Tibial artery (tissue), 4 donors: ENCODE data around the gene JUNB.

Source experiments
- DNase-seq, 2 donors: peaks; one replicate each; pipeline ENCODE4 v3.0.0-alpha.2; 2019
- H3K27ac ChIP-seq, 2 donors: fragments of 200-600 bp; sonication (generic) in 1 of 2; 1 replicate in 1 of 2; 2 replicates in 1 of 2; pipeline ENCODE4 v1.5.1; 2018 to 2019; ENCODE audit warnings: mild to moderate bottlenecking in 1 of 2
- H3K27me3 ChIP-seq, 2 donors: fragments of 200-600 bp; sonication (generic) in 1 of 2; one replicate each; pipeline versions ENCODE4 v1.5.1 to v1.6.0; 2016 to 2019
- H3K36me3 ChIP-seq, 3 donors: fragments of 200-600 bp; sonication (generic) in 2 of 3; one replicate each; pipeline ENCODE4 v1.5.1; 2016 to 2019; ENCODE audit warnings: mild to moderate bottlenecking in 2 of 3
- H3K4me1 ChIP-seq, 4 donors: fragments of 200-600 bp; sonication (generic) in 2 of 4; 1 replicate in 3 of 4; 2 replicates in 1 of 4; pipeline ENCODE4 v1.5.1; 2016 to 2019
- H3K4me3 ChIP-seq, 2 donors: fragments of 200-600 bp; sonication (generic) in 1 of 2; 1 replicate in 1 of 2; 2 replicates in 1 of 2; pipeline ENCODE4 v1.5.1; 2018 to 2019; ENCODE audit warnings: mild to moderate bottlenecking in 2 of 2
- H3K9me3 ChIP-seq, 3 donors: fragments of 200-600 bp; sonication (generic) in 1 of 3; one replicate each; pipeline ENCODE4 v1.5.1; 2016 to 2019
- intact Hi-C: fragments of 100-400 bp; cut with DNase I; formaldehyde crosslinking; loops from one replicate; pipeline ENCODE4 v1.15.0; 2023; ENCODE audit warnings: low total_unique reads
- TF ChIP-seq, protein P1 (sequence below), 2 experiments: fragments of 200-600 bp in 1 of 2; fragments of 450-650 bp in 1 of 2; IDR thresholded peaks; one replicate each; pipeline ENCODE4 v1.5.1; 2017 to 2019; ENCODE audit warnings: antibody characterized with exemption in 2 of 2, mild to moderate bottlenecking in 1 of 2, moderate library complexity in 1 of 2

JUNB gene

DNA sequence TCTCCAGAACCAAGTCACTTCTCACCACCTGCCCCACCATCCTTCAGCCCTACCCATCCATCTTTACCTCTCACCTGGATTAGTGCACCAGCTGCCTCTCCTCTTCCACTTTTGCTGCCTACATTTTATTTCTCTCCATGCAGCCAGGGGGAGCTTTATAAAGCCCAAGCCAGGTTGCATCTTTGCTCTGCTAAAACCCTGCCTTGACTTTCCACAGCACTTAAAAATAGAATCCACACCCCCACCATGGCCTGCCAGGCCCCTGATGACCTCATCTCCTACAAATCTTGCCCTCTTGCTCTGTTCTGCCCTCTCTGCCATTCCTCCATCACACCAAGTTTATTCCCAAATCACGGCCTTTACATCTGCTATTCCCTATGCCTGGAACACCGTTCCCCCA lies 17.7 kb upstream of the JUNB start:
- TF ChIP-seq, protein P1, sequence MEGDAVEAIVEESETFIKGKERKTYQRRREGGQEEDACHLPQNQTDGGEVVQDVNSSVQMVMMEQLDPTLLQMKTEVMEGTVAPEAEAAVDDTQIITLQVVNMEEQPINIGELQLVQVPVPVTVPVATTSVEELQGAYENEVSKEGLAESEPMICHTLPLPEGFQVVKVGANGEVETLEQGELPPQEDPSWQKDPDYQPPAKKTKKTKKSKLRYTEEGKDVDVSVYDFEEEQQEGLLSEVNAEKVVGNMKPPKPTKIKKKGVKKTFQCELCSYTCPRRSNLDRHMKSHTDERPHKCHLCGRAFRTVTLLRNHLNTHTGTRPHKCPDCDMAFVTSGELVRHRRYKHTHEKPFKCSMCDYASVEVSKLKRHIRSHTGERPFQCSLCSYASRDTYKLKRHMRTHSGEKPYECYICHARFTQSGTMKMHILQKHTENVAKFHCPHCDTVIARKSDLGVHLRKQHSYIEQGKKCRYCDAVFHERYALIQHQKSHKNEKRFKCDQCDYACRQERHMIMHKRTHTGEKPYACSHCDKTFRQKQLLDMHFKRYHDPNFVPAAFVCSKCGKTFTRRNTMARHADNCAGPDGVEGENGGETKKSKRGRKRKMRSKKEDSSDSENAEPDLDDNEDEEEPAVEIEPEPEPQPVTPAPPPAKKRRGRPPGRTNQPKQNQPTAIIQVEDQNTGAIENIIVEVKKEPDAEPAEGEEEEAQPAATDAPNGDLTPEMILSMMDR (IDR thresholded peaks at IDR 0.05): peak in 1 of 2 experiments; percentile 21
- H3K27ac ChIP-seq: peak overlapping the region in 1 of 2 donors; percentile 20
- DNase-seq: no peak

DNA sequence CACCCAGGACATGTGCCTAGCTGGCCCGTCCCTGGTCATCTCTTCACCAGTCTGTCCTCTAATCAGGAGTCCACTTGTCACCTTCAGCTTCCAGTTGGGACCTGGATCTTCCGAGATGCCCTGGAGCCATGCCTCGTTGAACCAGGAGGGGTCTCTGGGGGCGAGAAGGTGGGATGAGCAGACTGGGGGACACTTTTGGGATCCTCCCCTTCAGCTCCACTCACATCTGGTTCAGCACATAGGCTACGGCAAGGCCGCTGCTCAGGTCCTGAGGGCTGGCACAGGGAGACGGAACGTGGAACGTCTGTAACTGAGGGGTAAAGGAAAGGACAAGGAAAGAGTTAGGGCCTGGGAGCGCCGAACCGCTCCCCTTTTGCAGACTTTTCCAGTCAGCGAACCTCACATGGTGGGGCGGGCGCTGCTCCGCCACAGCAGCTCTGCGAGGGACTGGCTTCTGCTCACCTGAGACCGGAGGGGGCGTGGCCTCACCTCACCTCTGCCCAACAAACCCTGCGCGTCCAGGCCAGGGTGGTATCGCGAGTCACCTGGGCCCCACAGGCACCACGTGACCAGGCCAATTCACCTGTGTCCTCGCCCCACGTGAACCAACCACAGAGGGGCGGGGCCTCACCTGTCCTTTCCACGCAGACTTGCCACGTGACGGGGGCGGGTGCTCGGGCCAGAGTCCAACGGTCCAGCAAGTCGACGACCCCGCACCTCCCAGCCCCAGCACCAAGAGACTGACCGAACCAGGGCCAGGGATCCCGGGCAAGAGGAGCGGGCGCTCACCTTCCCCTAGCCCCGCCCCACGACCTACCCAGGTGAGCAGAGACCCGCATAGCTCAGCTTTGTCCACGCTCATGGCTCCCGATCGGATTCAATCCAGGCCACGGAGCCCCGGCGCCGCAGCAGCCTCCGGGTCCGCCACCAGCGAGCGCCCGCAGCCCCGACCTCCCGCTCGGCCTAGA lies 16.4 kb upstream of the JUNB start, which contains the start of gene HOOK2:
Gene HOOK2, minus strand, starts transcription at position 965 of the 968 bp plus-strand sequence. Its CDS starts 103 bp downstream, at position 862.
- TF ChIP-seq, protein P1 (IDR thresholded peaks at IDR 0.05): no peak
- peak within 1 kb of the TSS; percentile 83 to 91 for H3K27ac ChIP-seq
- peak within 1 kb of the TSS; percentile 62 to 90 for H3K4me3 ChIP-seq
- no peaks in the 10 kb centered on the region for H3K27me3 ChIP-seq
- peaks cover 0 to 16% (median 0%) of the 10 kb centered on the region in 3 donors for H3K36me3 ChIP-seq
- H3K4me1 ChIP-seq: peaks cover 0 to 49% (median 35%) of the 10 kb centered on the region in 4 donors
- intact Hi-C loops: no loop called here
- no peaks in the 10 kb centered on the region for H3K9me3 ChIP-seq
- DNase-seq: peak in 1 of 2 donors; percentile 80

More for the DNA sequence above, 17.7 kb upstream of the JUNB start:
- Histone ChIP-seq H3K4me1 (peaks cover 0 to 38% (median 22%) of the 10 kb centered on the region in 4 donors), H3K4me3 (no peak overlapping the region), H3K9me3 (no peaks in the 10 kb centered on the region), H3K36me3 (peaks cover 0 to 21% (median 0%) of the 10 kb centered on the region in 3 donors), H3K27me3 (no peaks in the 10 kb centered on the region)
- intact Hi-C loops: no loop called here

DNA sequence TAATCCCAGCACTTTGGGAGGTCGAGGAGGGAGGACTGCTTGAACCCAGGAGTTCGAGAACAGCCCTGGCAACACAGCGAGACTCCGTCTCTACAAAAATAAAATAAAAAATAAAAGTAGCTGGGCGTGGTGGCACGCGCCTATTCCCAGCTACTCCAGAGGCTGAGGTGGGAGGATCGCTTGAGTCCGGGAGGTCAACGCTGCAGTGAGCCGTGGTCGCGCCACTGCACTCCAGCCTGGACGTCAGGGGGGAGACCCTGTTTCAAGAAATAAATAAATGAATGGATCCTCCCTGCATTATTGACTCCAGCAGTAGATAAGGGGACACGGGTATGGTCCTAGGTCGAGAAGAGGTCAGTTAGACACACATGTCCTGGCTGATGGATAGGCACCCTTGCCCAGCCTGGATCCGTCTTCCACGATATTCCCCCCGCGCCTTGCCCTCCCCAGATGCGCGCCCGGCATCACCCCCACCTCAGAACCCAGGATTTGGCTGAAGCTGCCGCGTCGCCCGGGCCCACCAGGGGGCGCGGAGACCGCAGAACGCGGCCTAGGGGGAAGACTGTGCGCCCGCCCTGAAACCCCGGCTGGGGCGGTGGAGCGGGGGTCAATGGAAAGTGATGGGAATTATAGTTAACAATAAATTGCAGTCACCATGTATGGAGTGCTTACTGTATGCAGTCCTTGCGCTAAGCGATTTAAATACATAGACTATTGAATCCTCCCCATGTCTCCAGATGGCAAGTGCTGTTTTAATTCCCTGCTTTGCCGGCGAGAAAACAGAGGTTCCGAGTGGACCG lies 13.9 kb upstream of the JUNB start:
- Histone ChIP-seq H3K9me3 (no peaks in the 10 kb centered on the region), H3K4me3 (peak overlapping the region; percentile 61 to 63), H3K27ac (peak overlapping the region; percentile 90 to 91), H3K4me1 (peaks cover 0 to 53% (median 39%) of the 10 kb centered on the region in 4 donors), H3K36me3 (no peaks in the 10 kb centered on the region), H3K27me3 (no peaks in the 10 kb centered on the region)
- TF ChIP-seq, protein P1 (IDR thresholded peaks at IDR 0.05): peak; percentile 94 to 97
- DNase-seq: peak; percentile 82 to 88
- intact Hi-C loops: loop anchor here (2.0 kb wide), 1 partner anchor 15 kb away; no protein-coding TSS in a partner anchor

DNA sequence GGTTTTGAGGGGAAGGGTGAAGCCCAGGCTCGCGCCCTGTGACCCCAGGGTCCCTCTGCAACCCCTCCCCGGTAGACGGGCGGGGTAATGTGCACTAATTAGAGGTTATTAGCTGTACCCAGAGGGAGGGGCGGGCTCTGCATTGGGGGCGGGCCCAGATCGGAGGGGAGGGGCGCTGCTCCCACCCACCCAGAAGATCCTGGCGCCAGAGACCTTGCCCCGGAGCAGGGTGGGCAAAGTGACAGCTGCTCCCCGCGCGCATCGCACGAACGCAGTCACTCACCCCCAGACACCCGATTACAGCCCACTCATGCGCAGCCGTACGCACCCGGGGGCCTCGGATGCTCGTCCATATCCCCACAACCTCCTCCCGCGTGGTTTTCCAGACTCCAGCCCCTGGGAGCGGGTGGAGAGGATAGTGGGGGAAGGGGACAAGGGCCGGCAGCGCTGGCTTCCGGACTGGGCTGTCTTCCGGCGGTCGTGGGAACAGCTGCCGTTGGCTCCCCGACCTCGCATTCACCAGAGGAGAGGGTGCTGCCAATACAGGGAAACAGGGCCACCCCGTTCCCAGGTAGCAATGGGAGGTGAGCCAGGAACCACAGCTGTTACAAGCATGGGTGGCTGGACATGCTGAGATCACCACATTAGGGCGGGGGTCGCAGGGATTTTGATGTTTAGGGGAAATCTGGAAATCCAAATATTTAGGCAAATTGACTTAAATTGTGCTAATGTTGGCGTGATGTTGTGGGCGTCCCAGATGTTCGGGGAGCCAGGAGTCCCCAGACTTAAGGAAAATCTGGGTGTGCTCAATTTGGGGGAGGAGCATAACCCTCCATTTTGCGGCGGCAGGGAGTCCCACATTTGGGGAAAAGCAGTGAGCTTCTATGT lies 13.0 kb upstream of the JUNB start:
- peak overlapping the region; percentile 61 to 63 for H3K4me3 ChIP-seq
- no peaks in the 10 kb centered on the region for H3K9me3 ChIP-seq
- TF ChIP-seq, protein P1 (IDR thresholded peaks at IDR 0.05): no peak
- DNase-seq: peak; percentile 73 to 88
- H3K27me3 ChIP-seq: no peaks in the 10 kb centered on the region
- peaks cover 0 to 60% (median 45%) of the 10 kb centered on the region in 4 donors for H3K4me1 ChIP-seq
- intact Hi-C loops: loop anchor here (2.0 kb wide), 1 partner anchor 15 kb away; no protein-coding TSS in a partner anchor
- peak overlapping the region; percentile 90 to 91 for H3K27ac ChIP-seq
- H3K36me3 ChIP-seq: no peaks in the 10 kb centered on the region
